Cerebellar nuclear complex (tissue), 1 donor: Measurements from ENCODE around the gene SMPD3.

Experiments
- DNase-seq, 2 experiments: peaks; one replicate each; lab custom pipeline; 2025; lab: John Stamatoyannopoulos, UW

The SMPD3 gene

GRCh38 chr16:68382296-68382718, 66.0 kb downstream of the SMPD3 start:
- DNase-seq: no peak

DNA sequence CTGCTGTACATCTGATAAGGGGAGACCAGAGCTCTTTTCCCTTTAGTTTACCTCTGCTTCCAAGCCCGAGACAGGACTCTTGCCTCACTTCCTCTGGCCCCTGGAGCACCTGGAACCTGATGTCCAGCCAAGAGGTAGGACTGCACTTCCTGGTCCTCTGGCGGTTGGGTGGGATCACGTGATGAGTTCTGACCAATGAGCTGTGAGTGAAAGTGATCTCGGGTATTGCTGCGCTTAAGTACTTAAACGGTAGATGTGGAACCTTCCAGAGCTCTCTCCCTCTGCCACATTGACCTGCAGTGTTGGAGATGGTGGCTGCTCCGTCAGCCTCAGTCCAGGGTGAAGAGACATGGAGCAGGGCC, 67.0 kb downstream of the SMPD3 start:
- DNase-seq: no peak

DNA sequence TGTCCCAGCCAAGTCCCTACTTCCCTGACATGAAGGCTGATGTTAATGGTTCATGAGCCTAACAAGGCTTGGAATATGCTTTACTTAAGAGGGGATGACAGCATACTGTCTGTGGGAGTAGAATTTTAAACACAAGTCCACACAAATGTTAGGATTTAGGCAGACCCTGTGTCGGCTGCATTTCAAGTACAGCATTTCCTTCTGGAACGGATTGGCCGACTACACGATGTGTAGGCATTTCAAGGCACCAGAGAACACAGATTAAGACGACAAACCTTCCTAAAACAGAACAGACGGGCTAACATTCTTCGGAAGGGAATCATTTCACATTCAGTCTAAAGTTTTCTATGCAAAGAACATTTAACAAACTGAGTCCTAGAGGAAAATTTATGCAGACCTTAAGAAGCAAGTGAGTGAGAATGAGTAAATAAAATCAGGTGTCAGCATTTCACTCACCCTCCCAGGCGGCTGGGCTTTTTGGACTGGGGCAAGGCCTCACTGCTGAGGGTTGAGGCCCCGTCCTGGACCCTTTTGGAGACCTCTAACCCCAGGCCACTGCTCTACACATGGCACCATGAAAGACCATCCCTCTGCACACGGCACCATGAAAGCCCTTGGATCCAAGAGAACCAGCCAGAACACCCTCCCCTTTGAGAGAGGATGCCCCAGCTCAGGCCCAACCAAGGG, 67.5 kb downstream of the SMPD3 start:
- no peak for DNase-seq

GRCh38 chr16:68380348-68380670, 68.0 kb downstream of the SMPD3 start:
- DNase-seq: no peak

DNA sequence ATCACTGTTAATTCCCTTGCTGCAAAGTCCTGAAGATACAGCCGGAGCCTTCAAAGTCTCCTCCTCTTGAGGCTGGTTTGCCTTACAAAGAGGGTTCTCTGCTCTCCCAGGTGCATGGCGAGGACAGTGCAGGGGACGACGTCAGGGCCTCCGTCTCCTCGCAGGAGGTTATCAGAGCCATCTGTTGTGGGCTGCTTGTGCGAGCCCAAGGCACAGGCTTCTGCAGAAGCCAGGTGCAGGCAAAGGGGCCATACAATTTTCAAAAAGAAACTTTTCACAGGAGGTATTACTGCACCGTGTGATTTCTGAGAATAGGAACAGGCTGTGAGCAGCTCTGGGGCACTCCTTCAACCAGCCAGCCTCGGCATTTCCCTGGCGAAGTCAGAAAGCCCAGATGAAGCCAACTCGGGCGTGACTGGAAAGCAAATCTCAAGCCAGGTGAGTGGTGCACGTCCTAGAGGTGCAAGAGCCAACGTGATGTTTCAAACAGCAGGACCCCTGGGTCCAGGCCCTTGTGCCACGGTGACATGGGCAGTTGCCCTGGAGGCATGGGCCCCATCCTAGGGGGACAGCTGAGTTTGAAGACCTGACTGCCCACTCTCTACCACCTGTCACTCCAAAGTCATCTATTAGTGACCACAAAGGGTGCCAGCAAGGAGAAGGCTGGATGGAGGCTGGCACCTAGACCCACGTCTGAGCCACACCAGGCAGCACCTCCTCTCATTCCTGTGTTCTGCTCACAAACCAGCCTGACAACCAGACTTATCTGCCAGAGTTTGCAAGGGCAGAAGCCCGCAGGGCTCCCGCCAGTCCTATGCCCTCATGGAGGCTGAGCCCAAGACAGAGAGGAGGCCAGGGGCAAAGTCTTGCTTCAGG, 68.6 kb downstream of the SMPD3 start:
- DNase-seq: no peak

DNA sequence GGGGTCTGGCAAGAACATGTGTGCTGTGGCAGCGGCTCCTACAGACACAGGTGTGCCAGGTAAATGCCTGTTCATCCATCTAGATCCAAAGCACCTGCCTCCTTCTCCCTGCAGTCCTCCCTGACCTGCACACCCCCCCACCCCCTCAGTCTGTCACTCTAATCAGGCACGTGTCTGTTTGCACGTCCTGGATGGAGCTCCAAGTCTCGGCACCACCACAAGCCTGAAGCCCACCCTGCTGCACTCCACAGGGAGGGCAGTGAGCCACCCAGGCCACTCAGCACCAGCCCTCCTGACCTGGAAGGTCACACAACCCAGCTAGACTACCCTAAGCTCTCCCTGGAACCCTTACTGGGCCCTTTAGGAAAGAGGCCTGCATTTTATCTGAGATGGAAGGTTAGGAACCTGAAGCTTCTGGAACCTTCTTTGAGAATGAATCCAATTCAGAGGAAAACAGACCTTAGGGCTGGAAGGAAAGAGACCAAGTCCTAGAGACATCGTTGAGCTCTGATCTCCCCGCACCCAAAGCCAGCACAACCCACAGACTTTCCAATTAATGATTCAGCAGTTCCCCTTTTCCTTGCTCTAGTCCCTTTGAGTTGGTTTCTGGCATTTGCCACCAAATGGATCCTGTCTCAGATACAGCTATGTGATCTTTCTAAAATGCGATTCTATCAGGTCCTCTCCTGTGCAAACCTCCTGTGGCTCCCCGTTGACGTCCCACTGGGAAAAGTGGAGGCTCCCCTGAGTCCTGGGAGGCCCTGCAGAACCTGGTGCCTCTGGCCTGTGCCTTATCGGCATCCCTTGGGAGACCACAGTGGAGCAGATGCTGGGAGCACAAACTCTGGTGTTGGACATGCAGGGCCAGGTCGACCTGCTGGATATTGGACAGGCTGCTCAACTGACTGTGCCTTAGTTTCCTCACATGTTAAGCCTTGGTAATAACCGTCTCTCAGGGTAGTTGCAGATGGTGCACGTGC, 69.6 kb downstream of the SMPD3 start:
- DNase-seq: no peak

DNA sequence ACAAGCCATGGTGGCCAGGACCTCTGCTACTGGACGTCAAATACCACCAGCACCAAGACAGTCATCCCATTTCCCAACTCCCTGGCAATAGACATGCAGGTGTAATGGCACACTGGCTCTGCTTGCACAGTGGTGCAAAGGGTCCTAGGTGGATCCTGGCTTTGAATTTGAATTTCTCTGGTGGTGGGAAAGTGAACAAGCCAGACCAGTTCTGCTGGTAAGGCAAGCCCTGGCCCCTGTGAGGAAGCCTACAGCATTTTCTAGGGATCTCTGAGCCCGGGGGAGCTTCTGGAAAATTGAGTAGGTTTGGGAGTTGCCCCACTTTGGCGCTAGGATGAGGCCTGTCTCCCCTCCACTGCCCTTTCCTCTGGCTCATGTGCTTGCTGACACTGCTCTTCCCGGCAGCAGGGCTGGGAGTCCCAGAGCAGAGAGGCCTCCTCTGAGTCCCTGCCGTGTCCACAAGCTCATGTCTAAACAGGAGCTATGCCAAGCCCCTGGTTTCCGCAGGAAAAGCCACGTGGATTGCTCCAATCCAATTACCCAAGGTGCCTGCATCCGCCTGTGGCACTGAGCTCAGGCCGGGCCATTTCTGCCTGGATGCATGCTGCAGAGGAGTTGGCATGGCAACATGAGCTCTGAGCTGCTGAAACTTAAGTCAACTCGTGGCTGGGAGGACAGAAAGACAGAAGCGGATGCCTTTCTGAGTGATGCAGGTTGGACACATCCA, 70.5 kb downstream of the SMPD3 start:
- DNase-seq: peak in 1 of 2 experiments; percentile 61

- DNase-seq: no peak
Observed at GRCh38 chr16:68377221-68377620, 71.1 kb downstream of the SMPD3 start.

GRCh38 chr16:68376590-68376989, 71.7 kb downstream of the SMPD3 start:
- DNase-seq: no peak

- no peak for DNase-seq
Observed at GRCh38 chr16:68375801-68376536, 72.3 kb downstream of the SMPD3 start.

DNA sequence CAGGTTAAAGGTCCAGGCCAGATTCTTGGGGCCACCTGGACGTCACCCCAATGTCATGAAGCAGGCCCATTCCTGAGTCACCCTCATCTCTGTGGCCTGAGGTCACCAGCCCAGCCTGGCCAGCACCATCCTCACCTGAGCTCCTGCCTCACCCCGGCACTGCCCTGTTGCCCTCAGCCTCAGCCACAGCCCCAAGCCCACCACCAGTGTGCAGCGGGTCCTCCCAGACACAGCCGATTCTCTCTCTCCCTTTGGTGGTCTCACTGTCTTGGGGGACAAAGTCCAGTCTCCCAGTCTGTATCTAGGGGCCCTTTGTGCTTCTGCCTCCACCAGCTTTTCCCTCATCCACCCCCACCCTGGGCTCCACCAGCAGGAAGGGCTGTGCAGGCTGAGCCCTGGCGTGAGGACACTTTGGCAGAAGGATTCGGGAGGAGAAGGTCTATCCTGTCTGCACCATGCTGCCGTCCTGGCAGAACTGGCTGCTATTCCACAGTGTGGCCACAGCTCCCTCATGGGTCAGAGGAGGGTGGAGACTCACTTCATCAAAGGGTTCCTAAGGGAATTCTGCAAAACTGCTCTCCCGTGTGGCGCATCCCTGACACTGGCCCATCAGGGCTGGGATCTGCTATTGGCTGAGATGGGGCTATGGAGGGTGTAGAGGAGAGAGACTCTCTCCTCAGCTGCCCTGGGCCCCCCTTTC, 73.2 kb downstream of the SMPD3 start:
- no peak for DNase-seq

DNA sequence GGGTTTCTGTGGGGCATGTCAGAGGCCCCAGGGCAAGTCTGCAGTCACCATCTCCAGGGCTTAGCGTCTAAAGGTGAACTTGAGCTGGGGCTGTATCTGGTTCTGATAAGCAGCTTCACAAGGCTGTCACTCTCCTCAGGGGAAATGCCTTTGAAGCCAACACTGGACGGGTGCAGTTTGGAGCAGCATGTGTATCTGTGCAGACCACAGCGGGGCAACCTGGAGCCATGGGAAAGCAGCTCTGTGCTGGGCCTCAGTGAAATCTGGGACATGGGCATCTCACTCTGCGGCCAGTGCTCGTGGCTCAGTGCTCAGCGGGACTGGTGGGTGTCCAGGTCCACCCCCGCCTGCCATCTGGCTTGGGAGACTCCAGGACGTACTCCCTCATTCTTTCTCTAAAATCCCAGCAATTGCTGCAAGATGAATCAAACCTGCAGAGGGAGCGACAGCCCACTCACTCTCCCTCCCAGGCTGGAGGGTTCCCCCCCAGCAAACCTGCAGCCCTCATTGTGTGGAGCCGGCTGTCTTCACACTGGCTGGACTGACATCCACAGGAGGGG, 74.0 kb downstream of the SMPD3 start:
- peak; percentile 30 to 66 for DNase-seq

DNA sequence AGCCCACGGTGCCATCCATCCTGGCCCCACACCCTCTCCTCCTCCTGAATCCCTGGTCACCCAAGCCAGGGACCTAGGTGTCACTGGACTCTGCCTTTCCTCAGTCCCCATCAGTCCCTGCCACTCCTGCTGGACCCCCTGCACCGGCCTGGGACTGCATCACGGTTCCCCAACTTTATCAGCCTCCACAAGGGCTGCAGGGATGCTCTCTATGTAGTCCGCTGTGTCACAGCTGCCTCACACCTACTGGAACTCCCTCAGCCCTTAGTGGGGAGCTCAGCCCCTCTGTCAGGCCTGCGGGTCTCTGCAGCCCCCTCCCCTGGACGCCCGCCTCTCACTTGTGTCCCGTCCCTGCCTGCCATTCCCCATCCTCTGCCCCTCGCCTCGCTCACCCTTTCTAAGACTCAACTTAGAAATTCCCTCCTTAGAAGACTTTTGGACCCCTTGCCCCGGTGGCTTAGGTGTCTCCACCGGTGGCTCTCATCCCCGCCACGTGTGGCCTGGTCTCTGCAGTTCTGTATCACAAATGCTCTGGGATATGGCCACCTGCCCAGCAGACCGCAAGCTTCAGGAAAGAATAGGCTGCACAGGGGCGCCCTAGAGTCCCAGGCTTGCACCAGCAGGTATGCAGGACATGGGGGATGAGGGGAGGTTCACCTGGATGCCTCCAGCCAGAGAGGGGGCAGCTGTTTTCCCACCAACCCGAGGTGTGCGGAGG, 74.6 kb downstream of the SMPD3 start:
- no peak for DNase-seq

DNA sequence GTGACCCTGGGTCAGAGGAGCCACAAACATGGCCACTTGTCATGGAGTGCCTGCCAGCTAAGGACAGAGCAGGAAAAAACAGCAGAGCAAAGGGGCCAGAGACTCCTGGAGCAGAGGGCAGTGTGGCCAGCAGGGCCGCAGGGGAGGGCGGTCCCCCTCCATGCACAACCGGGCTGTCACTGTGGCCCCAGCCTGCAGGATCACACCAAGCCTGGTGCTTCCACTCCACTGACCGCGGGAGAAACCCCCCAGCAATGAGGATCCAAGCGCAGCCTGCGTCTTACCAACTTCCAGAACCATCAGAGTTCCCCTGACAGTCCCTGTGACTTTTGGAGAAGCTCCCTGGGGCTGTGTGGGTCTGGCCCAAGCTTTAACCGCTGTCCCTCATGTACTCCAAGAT, 75.5 kb downstream of the SMPD3 start:
- DNase-seq: no peak

- no peak for DNase-seq
Observed at GRCh38 chr16:68372381-68372720, 76.0 kb downstream of the SMPD3 start.

DNA sequence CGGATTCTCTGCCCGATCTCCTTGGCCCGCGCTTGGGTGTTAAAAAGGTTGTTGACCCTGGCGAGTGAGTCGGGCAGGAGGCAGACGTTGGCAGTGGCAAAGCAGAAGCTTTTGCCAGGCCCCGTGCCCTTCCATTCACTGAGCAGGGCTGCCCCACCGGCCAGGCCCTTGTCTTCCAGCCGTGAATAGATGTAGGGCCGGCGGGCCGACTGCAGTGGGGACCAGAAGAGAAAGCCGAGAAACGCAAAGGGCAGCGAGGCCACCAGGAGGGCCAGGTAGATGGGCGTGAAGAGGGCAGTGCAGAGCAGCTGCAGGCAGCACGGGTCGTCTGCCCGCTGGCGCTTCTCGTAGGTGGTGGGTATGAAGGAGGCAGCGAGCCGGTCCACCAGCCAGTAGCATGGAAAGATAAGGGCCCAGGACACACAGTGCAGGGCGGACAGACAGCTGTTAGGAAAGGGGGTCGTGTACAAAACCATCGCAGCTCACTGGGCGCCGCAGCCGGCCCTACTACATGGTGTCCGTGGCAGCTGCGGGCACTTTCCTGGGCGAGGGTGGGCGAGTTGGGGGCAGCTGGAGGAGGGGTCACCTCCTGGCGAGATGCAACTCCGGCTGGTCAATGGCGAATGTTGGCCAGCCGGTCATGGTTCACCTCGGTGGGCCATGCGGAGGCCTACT, 76.5 kb downstream of the SMPD3 start:
- no peak for DNase-seq

DNA sequence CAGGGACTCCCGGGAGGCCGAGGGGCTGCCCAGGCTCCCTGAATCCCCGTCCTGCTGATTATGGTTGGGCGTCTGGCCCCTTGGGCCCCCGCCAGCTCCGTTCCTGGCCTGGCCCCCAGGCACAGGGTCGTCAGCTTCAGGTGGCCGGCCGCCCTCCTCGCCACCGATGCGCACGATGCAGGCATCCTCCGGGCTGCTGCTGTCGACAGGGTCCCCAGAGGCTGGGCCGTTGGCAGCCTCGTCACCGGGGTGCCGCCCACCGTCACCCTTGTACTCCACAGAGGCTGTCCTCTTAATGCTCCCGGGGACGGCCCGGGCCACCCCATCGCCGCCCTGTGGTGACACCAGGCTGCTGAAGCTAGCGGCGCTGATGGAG, 77.0 kb downstream of the SMPD3 start:
- DNase-seq: no peak

- no peak for DNase-seq
Observed at GRCh38 chr16:68370581-68371275, 77.6 kb downstream of the SMPD3 start.
